GM18511 (cell line): ENCODE data around the gene DSP.

ENCODE experiments used
- ATAC-seq: cut with Tn5 transposase; IDR thresholded peaks from one replicate; pipeline ENCODE4 v1.9.1; 2021; ENCODE audit warnings: mild to moderate bottlenecking, moderate library complexity; ENCODE audit not compliant: unreplicated experiment

The DSP gene, protein sequence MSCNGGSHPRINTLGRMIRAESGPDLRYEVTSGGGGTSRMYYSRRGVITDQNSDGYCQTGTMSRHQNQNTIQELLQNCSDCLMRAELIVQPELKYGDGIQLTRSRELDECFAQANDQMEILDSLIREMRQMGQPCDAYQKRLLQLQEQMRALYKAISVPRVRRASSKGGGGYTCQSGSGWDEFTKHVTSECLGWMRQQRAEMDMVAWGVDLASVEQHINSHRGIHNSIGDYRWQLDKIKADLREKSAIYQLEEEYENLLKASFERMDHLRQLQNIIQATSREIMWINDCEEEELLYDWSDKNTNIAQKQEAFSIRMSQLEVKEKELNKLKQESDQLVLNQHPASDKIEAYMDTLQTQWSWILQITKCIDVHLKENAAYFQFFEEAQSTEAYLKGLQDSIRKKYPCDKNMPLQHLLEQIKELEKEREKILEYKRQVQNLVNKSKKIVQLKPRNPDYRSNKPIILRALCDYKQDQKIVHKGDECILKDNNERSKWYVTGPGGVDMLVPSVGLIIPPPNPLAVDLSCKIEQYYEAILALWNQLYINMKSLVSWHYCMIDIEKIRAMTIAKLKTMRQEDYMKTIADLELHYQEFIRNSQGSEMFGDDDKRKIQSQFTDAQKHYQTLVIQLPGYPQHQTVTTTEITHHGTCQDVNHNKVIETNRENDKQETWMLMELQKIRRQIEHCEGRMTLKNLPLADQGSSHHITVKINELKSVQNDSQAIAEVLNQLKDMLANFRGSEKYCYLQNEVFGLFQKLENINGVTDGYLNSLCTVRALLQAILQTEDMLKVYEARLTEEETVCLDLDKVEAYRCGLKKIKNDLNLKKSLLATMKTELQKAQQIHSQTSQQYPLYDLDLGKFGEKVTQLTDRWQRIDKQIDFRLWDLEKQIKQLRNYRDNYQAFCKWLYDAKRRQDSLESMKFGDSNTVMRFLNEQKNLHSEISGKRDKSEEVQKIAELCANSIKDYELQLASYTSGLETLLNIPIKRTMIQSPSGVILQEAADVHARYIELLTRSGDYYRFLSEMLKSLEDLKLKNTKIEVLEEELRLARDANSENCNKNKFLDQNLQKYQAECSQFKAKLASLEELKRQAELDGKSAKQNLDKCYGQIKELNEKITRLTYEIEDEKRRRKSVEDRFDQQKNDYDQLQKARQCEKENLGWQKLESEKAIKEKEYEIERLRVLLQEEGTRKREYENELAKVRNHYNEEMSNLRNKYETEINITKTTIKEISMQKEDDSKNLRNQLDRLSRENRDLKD (N-terminal part only)

DNA sequence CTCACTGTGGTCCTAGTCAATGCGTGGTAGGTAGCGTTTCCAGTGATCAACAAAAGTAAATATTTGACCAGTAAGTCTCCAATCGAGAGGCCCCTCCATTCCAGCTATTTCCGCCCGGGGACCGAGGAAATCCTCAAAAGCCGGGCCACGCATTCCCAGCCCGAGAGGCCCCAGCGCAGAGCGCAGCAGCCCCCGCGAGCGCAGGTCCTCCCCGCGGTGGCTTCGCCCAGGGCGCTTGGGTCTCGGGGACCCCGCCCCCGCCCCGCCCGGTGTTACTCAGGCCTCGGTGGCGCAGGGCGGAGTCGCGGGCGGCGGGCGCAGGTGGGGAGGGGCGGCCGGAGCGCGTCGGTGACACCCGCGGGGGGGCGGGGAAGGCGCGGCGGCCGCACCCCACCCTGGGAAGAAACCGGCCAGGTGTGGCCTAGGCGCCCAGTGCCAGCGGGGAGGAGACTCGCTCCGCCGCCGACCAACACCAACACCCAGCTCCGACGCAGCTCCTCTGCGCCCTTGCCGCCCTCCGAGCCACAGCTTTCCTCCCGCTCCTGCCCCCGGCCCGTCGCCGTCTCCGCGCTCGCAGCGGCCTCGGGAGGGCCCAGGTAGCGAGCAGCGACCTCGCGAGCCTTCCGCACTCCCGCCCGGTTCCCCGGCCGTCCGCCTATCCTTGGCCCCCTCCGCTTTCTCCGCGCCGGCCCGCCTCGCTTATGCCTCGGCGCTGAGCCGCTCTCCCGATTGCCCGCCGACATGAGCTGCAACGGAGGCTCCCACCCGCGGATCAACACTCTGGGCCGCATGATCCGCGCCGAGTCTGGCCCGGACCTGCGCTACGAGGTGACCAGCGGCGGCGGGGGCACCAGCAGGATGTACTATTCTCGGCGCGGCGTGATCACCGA lies at the start of gene DSP:
Gene DSP, plus strand, starts transcription at position 497 of the 890 bp plus-strand sequence. Its CDS starts 245 bp downstream, at position 742.
- ATAC-seq: no peak

DNA sequence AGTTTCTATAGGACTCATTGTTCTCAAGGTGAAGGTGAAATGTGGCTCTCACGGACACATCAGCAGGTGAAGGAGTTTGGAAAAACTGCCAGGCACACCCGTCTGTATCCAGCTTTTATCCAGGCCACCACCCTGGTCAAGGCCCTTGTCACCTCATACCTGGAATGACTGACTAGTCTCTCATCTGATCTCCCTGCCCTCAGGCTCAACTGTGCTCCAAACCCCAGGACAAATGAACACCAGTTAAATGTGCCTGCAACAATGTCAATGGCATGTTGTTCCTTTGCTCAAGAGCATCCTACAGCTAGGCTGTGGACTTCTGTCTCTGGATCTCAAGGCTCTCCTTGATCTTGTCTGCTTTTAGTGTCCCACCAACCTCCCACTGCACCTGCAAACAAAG lies 47.6 kb upstream of the DSP start:
- no peak for ATAC-seq

DNA sequence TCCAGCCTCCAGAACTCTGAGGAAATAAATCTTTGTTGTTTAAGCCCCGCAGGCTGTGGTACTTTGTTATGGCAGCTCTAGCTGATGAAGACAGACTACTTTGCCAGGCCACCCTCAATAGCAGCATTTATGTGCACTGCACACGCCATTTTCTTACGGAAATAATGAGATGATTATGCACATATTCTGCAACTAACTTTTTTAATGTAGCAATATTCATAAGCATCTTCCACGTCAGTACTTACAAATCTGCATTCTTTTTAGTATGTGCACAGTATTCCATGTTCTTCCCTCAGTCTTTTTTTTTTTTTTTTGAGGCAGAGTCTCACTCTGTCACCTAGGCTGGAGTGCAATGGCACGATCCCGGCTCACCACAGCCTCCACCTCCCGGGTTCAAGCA lies 46.8 kb upstream of the DSP start:
- no peak for ATAC-seq

DNA sequence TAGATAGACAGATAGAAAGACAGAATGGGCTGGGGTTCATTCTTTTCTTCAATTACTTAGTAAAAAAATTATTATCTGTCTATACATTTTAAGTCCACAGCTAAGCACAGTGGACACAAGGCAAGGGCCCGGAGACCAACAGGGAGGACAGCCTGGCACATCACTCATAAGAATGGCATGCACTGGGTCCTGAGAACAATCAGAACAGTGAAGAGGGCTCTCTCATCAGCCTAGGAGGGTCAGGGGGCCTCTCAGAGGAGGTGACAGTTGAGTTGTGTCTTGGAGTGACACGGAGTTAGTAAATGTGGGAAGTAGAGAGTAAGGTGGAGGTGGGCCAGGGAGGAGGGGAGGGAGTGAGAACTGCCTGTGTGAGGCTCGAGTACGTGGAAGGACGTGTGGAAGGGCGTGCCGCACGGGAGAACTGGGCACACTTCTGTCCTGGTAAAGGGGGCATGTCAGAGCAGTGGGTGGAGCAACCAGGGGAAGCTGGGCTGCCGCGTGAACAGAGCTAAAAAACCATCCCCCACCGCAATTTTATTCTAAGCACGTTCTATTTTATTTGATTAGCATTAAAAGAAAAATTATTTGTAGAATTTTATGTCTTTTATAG lies 45.1 kb upstream of the DSP start:
- ATAC-seq: no peak

DNA sequence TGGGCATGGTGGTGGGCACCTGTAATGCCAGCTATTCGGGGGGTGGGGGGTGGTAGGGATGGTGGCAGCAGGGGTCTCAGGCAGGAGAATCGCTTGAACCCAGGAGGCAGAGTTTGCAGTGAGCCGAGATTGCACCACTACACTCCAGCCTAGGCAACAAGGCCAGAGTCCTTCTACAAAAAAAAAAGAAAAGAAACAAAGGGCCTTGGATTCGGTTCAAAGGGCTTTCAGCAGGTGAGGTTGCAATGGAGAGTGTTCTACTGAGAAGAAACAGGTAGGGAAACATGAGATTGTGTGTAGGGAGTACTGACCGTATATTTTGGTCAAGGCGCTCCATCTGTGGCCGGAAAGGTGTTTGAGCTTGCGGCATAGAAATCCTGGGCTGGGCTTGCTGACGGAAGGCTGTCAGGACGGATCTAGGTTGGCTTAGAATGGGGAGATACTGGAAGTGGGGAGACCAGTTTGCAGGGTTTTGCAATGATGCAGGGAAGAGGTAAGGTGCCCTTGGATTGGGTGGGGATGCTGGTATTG lies 40.7 kb upstream of the DSP start:
- no peak for ATAC-seq

DNA sequence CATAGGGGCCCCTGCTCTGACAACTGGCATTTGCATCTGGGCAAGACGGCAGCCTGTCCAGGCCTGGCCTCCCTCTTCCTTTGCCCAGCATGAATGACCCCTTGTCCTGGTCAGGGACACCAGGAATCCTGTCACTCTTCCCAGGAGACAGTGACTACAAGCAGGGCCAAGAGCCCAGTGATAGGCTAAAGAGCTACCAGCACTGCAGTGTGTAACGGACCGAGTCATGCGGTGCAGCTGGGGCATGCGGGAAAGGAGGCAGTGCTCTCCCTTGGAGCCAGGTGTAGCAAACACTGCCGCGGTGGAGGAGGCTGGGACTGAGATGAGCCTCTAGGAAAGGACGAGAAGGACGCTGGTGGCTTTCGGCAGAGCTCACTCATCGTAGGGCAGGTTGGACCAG lies 38.7 kb upstream of the DSP start:
- ATAC-seq: no peak

DNA sequence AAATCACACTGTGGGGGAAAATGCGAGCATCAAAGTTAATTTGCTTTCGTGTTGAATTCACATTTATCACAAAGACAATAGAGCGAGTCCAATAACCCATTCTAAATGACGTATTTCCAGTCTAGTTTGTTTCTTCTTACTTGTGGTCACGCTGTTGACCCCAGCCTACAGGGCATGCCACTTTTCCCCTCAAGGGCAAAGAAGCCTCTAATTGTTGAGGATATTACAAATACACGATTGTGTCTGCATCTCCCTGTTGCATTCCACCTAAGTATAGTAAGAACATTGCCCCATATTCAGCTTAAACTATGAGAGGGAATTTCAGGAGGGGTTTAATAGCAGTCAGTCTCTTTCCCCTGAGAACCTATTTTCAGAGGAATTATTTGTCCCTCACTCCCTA lies 37.4 kb upstream of the DSP start:
- ATAC-seq: no peak

DNA sequence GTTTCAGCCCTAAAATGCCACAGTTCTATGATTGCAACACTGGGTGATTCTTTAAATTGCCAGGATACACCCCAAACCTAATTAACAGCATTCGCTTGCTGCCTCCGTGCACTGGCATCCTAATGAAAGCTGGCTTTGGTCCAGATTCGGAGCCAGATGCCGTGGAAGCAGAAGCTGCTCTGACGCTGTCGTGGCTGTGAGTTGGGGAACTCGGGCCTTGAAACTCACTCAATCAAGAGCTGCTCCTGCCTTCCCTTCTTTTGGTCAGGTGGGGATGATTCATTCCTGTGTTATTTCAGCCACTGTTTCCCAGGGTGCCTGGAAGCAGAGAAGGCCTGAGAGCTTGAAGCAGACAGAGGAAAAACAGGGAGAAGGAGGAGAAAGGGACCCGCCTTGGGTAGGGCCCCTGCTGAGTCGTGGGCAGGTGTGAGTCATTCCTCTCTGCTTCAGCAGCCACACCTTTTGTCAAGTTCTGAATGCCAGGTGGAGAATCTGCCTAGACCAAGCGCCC lies 36.2 kb upstream of the DSP start:
- ATAC-seq: no peak

DNA sequence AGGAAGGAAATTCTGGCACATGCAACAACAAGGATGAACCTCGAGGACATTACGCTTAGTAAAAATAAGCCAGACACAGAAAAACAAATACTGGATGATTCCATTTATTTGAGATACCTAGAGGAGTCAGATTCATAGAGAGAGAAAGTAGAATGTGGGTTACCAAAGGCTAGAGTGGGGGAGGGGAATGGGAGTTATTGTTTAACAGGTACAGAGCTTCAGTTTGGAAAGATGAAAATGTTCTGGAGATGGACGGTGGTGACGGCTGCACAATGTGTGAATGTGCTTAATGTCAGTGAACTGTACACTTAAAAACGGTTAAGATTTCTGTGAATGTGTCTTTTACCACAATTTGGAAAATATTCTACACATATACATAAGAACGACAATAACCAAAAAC lies 33.9 kb upstream of the DSP start:
- ATAC-seq: no peak

DNA sequence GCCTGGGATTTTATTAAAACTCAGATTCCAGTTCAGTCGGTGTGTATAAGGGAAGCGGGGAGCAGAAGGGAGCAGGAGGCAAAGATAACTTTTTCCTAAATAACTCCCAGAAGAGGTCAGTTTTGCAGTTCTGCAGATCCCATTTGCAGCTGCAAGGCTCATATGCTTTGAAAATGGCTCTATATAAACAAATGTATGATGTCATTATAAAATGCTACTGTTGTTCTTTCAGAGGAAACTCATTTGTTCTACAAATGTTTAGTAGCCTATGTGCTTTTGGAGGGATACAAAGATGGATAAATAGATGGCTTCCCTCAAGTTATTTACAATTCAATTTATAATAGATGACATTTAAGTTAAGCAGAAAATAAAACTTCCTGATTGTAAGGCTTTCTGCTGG lies 29.2 kb upstream of the DSP start:
- no peak for ATAC-seq

DNA sequence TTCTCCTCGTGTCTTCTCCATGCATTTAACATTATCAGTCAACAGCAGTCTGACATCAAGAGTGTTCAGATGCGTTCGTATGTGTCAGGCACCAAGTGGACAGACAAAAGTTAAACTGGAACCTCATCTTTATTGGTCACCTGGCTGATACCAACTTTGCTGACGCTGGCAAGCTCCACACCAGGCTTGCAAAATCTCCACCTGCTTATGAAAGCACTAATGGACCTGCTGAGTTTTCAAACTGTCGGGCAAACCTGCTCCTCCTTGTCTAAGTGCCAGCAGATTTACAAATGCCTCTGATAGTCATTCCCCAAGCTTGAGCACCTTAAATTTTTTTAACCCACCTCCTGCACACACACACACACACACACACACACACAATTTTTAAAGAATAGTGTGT lies 27.9 kb upstream of the DSP start:
- ATAC-seq: no peak

DNA sequence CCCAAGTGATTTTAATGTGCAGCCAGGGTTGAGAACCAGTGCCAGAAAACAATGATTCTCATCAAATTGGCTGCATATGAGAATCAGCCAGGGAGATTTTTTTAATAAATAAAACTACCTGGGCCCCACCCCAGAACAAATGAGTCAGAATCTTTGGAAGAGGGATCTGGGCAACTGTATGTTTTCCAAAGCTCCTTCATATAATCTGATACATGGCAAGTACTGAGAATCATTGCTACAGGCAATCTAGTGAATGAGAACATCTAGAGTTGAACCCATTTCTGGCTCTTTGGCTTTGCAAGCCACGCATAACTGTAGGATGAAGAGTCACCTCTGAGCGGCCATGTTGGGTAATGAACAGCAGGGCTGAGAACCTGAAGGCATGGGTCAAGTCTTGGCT lies 26.1 kb upstream of the DSP start:
- ATAC-seq: no peak

DNA sequence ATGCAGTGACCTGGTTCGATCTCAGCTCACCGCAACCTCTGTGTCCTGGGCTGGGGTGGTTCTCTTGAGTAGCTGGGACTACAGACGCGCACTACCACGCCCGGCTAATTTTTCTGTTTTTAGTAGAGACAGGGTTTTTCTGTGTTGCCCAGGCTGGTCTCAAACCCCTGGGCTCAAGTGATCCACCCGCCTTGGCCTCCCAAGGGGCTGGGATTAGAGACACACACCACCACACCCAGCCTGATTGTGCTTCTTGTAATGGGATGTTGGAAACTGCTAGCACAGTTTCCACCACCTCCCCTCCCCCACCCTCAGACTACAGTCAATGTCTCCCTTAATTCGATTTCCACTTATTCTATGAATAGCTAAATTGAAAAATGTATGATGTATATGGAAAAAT lies 22.6 kb upstream of the DSP start:
- no peak for ATAC-seq

DNA sequence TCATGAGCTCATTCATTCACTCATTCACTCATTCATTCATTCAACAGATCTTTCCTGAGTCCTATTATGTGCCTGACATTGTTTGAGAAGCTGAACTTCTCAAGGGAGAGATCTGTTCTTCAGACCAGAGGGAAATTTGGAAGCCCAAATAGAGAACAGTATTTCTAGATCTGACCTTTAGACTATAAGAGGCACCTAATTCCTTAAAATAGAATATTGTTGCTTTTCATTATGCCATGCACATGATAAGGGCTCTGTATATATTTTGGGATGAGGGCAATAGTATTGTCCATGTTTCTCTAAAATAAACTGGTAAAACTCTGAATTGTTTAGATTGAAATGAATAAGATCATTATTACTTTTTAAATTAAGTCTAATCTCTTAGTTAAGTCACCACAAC lies 18.6 kb upstream of the DSP start:
- ATAC-seq: no peak

DNA sequence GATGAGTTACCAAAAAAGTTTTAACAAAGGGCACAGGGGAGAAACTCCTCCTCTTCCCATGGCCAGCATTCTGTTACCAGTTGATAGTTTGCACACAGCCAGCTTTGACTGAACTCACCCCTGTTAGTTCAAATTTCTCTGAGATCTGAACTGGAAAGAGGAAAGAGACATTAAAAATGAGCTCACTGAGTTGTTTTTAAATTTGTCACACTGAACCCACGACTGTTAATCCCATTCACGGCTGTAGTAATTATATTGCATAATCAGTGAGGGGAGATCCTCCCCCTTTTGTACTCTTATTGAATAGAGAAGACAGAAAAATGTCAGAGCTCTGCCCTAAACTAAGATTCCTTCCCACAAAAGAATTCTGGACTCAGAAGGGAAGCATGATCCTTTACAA lies 17.5 kb upstream of the DSP start:
- ATAC-seq: no peak

DNA sequence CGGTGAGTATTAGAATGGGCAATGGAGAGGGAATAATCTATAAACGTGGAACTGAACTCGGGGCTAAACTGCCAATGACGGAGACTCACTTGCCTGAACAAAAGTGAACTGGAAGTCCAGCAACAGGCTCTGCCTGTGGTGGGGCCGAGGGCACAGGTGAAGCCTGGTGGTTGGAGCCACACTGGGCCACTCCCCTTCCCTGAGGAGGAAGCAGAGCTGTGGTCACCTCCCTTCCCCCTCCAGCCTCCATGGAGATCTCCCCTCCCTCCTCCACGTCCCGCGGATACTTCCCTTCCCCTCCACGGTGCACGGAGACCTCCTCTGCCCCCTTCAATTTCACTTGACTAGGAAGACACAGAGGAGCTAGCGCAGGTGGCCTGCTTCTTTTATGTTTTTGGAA lies 14.7 kb upstream of the DSP start:
- ATAC-seq: no peak

DNA sequence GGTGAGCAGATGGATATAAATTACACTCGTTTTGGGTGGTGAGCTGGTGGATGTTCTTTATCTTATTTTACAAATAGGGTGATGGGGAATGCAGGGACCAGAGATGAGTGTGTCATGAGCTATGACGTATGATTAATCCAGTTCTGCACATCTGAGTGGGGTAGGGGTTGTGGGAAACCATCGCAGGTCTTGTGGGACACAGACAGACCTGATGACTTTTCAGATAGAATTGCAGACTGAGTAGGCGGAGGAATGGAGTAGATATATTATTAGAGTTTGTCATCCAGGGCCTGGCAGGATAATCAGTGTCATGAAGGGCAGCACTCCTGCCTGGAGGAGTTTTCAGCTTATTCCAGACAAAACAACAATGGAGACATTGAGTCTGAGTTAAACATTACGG lies 12.9 kb upstream of the DSP start:
- ATAC-seq: no peak

DNA sequence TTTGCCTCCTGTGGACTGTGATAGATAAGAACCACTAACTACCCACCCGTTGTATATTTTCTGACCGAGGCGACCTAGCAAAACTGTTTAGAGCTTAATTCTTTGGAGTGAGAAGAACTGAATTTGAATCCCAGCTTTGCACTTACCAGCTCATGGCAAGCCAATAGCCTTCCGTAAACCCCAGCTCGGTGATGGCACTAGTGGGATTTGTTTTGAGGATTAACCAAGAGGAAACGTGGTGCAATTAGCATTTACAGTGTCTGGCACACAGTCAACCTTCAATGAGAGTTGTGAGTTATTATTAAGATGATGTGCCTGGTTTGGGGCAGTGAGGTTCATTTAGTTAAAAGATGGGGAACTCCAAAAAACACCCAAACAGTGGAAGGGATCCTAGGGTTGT lies 12.3 kb upstream of the DSP start:
- no peak for ATAC-seq

DNA sequence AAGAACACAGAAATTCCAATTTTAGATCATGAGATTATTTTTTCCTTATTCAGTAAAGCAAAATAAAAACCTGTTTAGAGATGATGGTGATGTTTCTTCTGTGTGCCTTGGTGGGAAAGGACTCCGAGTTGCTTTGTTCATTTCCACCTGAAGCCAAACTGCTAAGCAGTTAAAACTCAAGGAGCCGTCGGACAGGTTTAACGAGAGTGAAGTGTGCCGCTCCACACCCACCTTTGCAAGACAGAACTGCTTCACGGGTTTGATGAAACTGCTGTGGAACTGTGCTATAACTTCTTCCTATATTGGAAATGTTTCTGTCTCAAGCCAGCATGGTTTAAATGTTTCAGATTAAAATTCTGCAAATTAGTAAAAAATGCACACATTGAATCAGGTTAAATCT lies 9.2 kb upstream of the DSP start:
- ATAC-seq: no peak

DNA sequence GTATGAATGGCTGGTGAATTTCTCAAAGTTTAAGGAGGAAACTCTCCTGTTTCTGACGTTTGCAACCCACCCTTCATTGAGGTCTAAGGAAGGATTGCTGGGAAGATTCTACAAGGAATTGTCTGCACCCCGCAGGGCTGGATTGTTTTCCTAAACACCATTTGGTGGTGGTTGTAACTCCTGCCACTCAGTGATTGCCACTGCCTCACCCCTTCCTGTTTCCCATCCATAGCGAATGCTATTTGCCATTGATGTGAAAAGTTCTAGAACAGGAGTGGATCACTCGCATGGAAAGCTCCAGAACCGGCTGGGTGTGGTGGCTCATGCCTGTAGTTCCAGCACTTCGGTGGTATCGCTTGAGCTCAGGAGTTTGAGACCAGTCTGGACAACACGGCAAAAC lies 8.7 kb upstream of the DSP start:
- no peak for ATAC-seq
